ENCODE results near the gene GALR1. TPM values are rescaled to one million over a fixed set of nuclear protein-coding genes. Genes with fewer than 3 reads are reported as not detected.

GALR1 gene
- total and polyA plus RNA-seq, 5 donors from 2014 or later, result not detected

DNA sequence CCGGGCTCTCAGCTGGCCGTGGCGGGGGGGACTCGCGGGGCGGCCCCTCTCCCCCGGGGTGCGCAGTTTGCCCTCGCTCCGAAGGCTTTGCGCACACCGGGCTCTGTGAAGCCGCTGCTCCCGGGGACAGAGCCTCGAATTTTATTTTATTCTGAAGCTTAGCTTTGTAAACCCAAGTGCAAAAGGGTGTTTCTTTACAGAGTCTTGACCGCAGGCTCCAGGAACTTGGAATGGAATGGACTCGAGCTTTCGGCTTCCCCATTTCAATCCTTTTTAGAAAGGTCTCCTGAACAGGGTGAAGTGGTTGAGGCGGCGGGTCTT lies 2.0 kb downstream of the GALR1 start:
- Histone ChIP-seq H3K27me3 (ENCODE audit: control insufficient read depth, insufficient read depth, low read length) (peaks cover 38% of the 10 kb centered on the region), H3K4me1 (ENCODE audit: control insufficient read depth, insufficient read depth, low read length, poor library complexity, severe bottlenecking) (peaks cover 10% of the 10 kb centered on the region), H3K36me3 (ENCODE audit: control insufficient read depth, insufficient read depth, low read length) (no peaks in the 10 kb centered on the region), H3K9me3 (ENCODE audit: control insufficient read depth in 2 of 2, low read length in 2 of 2) (peaks cover 6 to 10% of the 10 kb centered on the region in 2 experiments), H3K27ac (ENCODE audit: insufficient read depth, low read length, poor library complexity, severe bottlenecking) (no peak overlapping the region), H3K4me3 (ENCODE audit: low read depth, low read length) (no peak overlapping the region)
- Mint-ChIP-seq H3K36me3 (no peaks in the 10 kb centered on the region), H3K4me1 (peaks cover 0 to 15% (median 10%) of the 10 kb centered on the region in 4 donors), H3K4me3 (no peak overlapping the region), H3K27ac (no peak overlapping the region), H3K27me3 (peaks cover 73% of the 10 kb centered on the region), H3K9me3 (peaks cover 3 to 10% (median 6%) of the 10 kb centered on the region in 7 donors)
- DNase-seq (no peak), ATAC-seq (ENCODE audit: low read depth in 2 of 2) (no peak)

DNA sequence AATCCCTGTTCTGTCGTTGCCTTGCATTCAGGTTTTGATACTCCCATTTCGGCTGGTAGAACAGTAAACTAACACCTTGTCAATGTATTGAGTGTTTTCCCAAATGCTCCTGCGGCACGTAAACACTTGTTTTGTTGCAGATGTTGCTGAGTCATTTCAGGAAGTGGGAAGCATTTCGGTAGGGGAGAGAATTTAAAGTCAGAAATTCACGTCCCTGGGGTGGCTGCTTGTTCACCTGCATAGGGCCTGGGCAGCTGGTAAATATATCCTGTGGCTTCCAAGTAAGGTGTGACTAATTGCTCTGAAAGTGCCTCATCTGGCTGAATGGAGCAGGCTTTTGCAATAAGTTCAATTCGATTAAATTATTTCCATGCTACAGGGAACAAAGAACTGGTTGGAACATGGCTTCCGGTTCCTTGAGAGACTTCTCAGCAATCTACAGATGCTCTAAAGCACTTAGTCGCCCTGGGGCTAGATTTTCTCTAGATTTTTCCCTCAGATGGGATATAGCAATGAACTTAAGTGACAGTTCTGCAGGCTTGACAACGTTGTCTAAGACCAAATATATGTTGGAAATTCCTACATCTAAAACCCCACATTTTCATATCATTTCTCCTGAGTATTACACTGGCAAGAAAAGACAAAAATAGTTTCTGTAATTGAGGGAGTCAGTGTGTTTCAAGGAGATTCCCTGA lies 5.2 kb downstream of the GALR1 start:
- ATAC-seq (ENCODE audit: low read depth in 2 of 2) (no peak), DNase-seq (no peak)
- H3K36me3 ChIP-seq (ENCODE audit: control insufficient read depth, insufficient read depth, low read length), result no peaks in the 10 kb centered on the region
- Mint-ChIP-seq H3K4me1 (peaks cover 0 to 4% (median 0%) of the 10 kb centered on the region in 4 donors), H3K27me3 (peaks cover 45% of the 10 kb centered on the region), H3K4me3 (no peak overlapping the region), H3K9me3 (peaks cover 0 to 3% (median 0%) of the 10 kb centered on the region in 7 donors), H3K36me3 (no peaks in the 10 kb centered on the region), H3K27ac (no peak overlapping the region)
- H3K27me3 ChIP-seq (ENCODE audit: control insufficient read depth, insufficient read depth, low read length), result peaks cover 20% of the 10 kb centered on the region
- H3K4me3 ChIP-seq (ENCODE audit: low read depth, low read length), result no peak overlapping the region
- no peaks in the 10 kb centered on the region for H3K9me3 ChIP-seq (ENCODE audit: control insufficient read depth in 2 of 2, low read length in 2 of 2)
- H3K4me1 ChIP-seq (ENCODE audit: control insufficient read depth, insufficient read depth, low read length, poor library complexity, severe bottlenecking), result peaks cover 2% of the 10 kb centered on the region
- no peak overlapping the region for H3K27ac ChIP-seq (ENCODE audit: insufficient read depth, low read length, poor library complexity, severe bottlenecking)

DNA sequence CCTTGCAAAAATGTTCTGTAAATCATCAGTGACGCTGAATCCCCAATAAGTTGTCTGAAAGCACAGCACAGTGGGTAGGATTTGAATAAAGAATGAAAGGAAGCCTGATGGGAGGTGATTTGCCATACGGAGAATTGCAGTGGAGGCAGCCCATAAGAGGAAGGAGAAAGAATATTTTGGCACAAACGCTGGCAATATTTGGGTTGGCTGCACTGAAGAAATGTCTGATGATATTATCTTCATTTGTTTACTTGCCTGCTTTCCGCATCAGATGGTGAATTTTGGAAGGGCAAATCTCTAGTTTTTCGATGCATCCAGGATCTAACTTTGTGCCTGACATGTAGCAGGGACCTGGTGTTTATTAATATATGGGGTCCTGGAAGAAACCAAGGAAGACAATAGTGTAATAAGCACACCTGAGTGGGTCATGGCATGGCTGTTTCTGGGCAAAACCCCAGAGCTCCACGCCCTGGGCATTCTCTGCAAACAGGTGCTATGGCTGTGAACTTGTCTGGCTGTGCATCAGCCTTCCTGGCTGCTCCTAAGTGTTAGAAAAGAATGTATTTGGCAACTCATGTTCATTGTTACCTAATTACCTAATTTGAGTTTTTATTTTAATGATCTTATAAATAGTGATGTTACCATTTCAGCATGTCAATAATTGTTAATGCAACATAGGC lies 5.9 kb downstream of the GALR1 start:
- no peak for DNase-seq
- Histone ChIP-seq H3K4me1 (ENCODE audit: control insufficient read depth, insufficient read depth, low read length, poor library complexity, severe bottlenecking) (no peaks in the 10 kb centered on the region), H3K27me3 (ENCODE audit: control insufficient read depth, insufficient read depth, low read length) (peaks cover 20% of the 10 kb centered on the region), H3K9me3 (ENCODE audit: control insufficient read depth in 2 of 2, low read length in 2 of 2) (no peaks in the 10 kb centered on the region), H3K27ac (ENCODE audit: insufficient read depth, low read length, poor library complexity, severe bottlenecking) (no peak overlapping the region), H3K36me3 (ENCODE audit: control insufficient read depth, insufficient read depth, low read length) (no peaks in the 10 kb centered on the region), H3K4me3 (ENCODE audit: low read depth, low read length) (no peak overlapping the region)
- Mint-ChIP-seq H3K4me1 (peaks cover 0 to 3% (median 0%) of the 10 kb centered on the region in 4 donors), H3K27me3 (peaks cover 46% of the 10 kb centered on the region), H3K36me3 (no peaks in the 10 kb centered on the region), H3K27ac (no peak overlapping the region), H3K4me3 (no peak overlapping the region), H3K9me3 (peaks cover 0 to 3% (median 0%) of the 10 kb centered on the region in 7 donors)
- no peak for ATAC-seq (ENCODE audit: low read depth in 2 of 2)

DNA sequence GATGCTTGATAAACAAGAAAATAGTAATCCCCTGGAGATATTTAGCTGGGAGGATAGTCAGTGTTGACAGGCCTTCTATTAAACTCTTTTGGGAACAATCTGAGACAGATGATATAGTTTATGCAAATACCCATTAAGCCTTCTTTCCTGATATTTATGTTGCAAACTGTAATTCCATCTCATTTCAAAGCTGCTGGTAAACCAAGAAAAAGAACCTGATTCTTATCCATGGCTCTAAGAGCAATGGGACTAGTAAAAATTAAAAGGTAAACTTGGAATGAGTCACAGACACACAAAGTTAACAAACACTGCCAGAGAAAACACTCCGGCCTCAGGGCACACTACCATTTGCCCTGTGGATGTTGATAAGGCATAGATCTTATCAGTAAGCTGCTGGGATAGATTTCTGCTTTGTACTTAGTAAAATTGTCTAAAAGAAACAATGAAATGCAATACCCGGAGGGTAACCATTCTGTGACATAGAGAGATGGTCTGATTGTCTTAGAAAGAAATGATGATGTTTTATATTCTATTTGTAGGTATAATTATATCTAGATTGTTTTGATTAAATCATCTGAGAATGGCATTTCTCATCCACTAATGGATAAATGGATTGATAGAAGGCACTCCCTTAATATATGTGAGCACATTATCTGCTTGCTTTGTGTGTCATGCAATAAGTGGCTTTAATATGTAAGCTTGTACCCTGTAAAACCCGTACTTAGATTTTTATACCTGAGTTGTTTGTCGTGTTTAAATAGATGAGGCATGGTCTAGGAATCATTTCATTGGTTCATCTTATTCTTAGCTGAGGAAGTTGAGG lies 13.2 kb downstream of the GALR1 start:
- H3K27ac ChIP-seq (ENCODE audit: insufficient read depth, low read length, poor library complexity, severe bottlenecking), result no peak overlapping the region
- H3K27me3 ChIP-seq (ENCODE audit: control insufficient read depth, insufficient read depth, low read length), result peaks cover 2% of the 10 kb centered on the region
- H3K27me3 Mint-ChIP-seq, result peaks cover 19% of the 10 kb centered on the region

DNA sequence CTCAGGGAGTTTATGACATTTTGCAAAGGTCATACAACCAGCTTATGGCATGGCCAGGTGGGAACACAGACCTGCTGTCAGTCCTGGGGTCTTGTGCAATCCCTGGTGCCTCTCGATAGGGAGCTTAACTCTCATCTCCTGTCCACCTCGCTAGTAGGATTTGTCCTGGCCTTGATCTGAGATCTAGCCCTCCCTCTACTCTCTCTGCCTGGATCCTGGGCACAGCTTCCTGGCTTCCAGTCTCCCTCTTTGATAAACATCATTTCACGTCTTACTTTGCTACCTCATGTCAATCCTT lies 13.8 kb downstream of the GALR1 start:
- Mint-ChIP-seq H3K27me3 (peaks cover 19% of the 10 kb centered on the region), H3K4me1 (no peaks in the 10 kb centered on the region), H3K36me3 (no peaks in the 10 kb centered on the region), H3K27ac (no peak overlapping the region), H3K9me3 (peaks cover 0 to 14% (median 8%) of the 10 kb centered on the region in 7 donors), H3K4me3 (no peak overlapping the region)
- H3K4me1 ChIP-seq (ENCODE audit: control insufficient read depth, insufficient read depth, low read length, poor library complexity, severe bottlenecking), result no peaks in the 10 kb centered on the region
- no peak overlapping the region for H3K4me3 ChIP-seq (ENCODE audit: low read depth, low read length)
- ATAC-seq (ENCODE audit: low read depth in 2 of 2), result no peak
- H3K9me3 ChIP-seq (ENCODE audit: control insufficient read depth in 2 of 2, low read length in 2 of 2), result peaks cover 6 to 14% of the 10 kb centered on the region in 2 experiments
- H3K27me3 ChIP-seq (ENCODE audit: control insufficient read depth, insufficient read depth, low read length), result peaks cover 2% of the 10 kb centered on the region
- H3K36me3 ChIP-seq (ENCODE audit: control insufficient read depth, insufficient read depth, low read length), result no peaks in the 10 kb centered on the region
- no peak for DNase-seq
- H3K27ac ChIP-seq (ENCODE audit: insufficient read depth, low read length, poor library complexity, severe bottlenecking), result no peak overlapping the region

More for the DNA sequence above, 13.2 kb downstream of the GALR1 start:
- Mint-ChIP-seq H3K36me3 (no peaks in the 10 kb centered on the region), H3K27ac (no peak overlapping the region), H3K4me3 (no peak overlapping the region), H3K9me3 (peaks cover 0 to 17% (median 8%) of the 10 kb centered on the region in 7 donors), H3K4me1 (no peaks in the 10 kb centered on the region)
- H3K4me3 ChIP-seq (ENCODE audit: low read depth, low read length), result no peak overlapping the region
- H3K9me3 ChIP-seq (ENCODE audit: control insufficient read depth in 2 of 2, low read length in 2 of 2), result peaks cover 6 to 14% of the 10 kb centered on the region in 2 experiments
- H3K36me3 ChIP-seq (ENCODE audit: control insufficient read depth, insufficient read depth, low read length), result no peaks in the 10 kb centered on the region
- no peaks in the 10 kb centered on the region for H3K4me1 ChIP-seq (ENCODE audit: control insufficient read depth, insufficient read depth, low read length, poor library complexity, severe bottlenecking)
- DNase-seq (no peak), ATAC-seq (ENCODE audit: low read depth in 2 of 2) (no peak)

DNA sequence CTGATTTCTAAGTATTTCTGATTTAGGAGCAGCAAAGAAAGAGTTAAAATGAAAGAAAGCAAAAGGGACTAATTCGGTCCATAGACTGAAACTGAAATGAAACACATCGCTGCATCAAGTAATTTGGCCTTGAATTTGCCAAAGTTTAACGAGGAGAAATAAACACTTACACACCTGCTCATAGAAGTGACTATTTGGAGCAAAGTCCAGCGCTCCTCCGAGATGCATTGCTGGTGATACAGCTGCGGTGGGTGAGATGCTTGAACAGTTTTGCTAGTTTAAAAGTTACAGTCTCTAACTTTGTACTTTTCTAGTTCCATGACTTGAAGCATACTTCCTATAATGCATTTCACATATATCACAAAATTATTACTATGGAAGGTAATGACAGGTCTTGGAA lies 18.3 kb downstream of the GALR1 start:
- peaks cover 20% of the 10 kb centered on the region for H3K27me3 Mint-ChIP-seq
- no peaks in the 10 kb centered on the region for H3K36me3 ChIP-seq (ENCODE audit: control insufficient read depth, insufficient read depth, low read length)
- H3K4me3 Mint-ChIP-seq, result no peak overlapping the region
- peaks cover 0 to 14% (median 8%) of the 10 kb centered on the region in 7 donors for H3K9me3 Mint-ChIP-seq
- H3K4me1 ChIP-seq (ENCODE audit: control insufficient read depth, insufficient read depth, low read length, poor library complexity, severe bottlenecking), result no peaks in the 10 kb centered on the region
- peaks cover 5% of the 10 kb centered on the region for H3K27me3 ChIP-seq (ENCODE audit: control insufficient read depth, insufficient read depth, low read length)
- no peak overlapping the region for H3K27ac Mint-ChIP-seq
- H3K4me3 ChIP-seq (ENCODE audit: low read depth, low read length), result no peak overlapping the region
- H3K27ac ChIP-seq (ENCODE audit: insufficient read depth, low read length, poor library complexity, severe bottlenecking), result no peak overlapping the region
- peaks cover 0 to 7% (median 0%) of the 10 kb centered on the region in 4 donors for H3K4me1 Mint-ChIP-seq
- no peaks in the 10 kb centered on the region for H3K36me3 Mint-ChIP-seq
- peaks cover 6 to 14% of the 10 kb centered on the region in 2 experiments for H3K9me3 ChIP-seq (ENCODE audit: control insufficient read depth in 2 of 2, low read length in 2 of 2)
- ATAC-seq (ENCODE audit: low read depth in 2 of 2) (no peak), DNase-seq (no peak)

DNA sequence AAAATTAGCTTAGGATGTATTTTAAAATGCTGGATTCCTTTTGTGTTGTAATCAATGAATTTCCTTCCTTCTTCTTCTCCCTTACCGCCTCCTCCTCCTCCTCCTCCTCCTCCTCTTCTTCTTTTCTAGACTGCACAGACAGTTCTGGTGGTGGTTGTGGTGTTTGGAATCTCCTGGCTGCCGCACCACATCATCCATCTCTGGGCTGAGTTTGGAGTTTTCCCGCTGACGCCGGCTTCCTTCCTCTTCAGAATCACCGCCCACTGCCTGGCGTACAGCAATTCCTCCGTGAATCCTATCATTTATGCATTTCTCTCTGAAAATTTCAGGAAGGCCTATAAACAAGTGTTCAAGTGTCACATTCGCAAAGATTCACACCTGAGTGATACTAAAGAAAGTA lies 18.8 kb downstream of the GALR1 start:
- H3K27me3 ChIP-seq (ENCODE audit: control insufficient read depth, insufficient read depth, low read length), result peaks cover 5% of the 10 kb centered on the region
- H3K4me1 ChIP-seq (ENCODE audit: control insufficient read depth, insufficient read depth, low read length, poor library complexity, severe bottlenecking), result no peaks in the 10 kb centered on the region
- Mint-ChIP-seq H3K9me3 (peaks cover 0 to 14% (median 8%) of the 10 kb centered on the region in 7 donors), H3K27me3 (peaks cover 22% of the 10 kb centered on the region), H3K4me3 (no peak overlapping the region), H3K27ac (no peak overlapping the region), H3K4me1 (peaks cover 0 to 7% (median 0%) of the 10 kb centered on the region in 4 donors), H3K36me3 (no peaks in the 10 kb centered on the region)
- ATAC-seq (ENCODE audit: low read depth in 2 of 2) (no peak), DNase-seq (no peak)
- H3K9me3 ChIP-seq (ENCODE audit: control insufficient read depth in 2 of 2, low read length in 2 of 2), result peaks cover 6 to 14% of the 10 kb centered on the region in 2 experiments
- no peak overlapping the region for H3K27ac ChIP-seq (ENCODE audit: insufficient read depth, low read length, poor library complexity, severe bottlenecking)
- no peak overlapping the region for H3K4me3 ChIP-seq (ENCODE audit: low read depth, low read length)
- H3K36me3 ChIP-seq (ENCODE audit: control insufficient read depth, insufficient read depth, low read length), result no peaks in the 10 kb centered on the region
